Mesendoderm (in vitro differentiated cells): ENCODE results near the gene DYNLT4.
"Not testable (repeated sequence)": the region's sequence is repeated elsewhere in the genome, so short reads cannot be mapped to it uniquely, and the experiment has no call there.

ENCODE experiments used
- DNase-seq: peaks from one replicate; pipeline ENCODE4 v3.0.0; 2013
- H2AK5ac ChIP-seq: 2 replicates; pipeline ENCODE4 v1.6.1; 2013; ENCODE audit warnings: low read length, inconsistent platforms
- H2BK120ac ChIP-seq: 2 replicates; pipeline ENCODE4 v1.6.1; 2013; ENCODE audit warnings: low read depth, mild to moderate bottlenecking, low read length, moderate library complexity, mixed read lengths
- H2BK15ac ChIP-seq: replicated peaks from 2 replicates; pipeline ENCODE4 v1.6.1; 2013; ENCODE audit warnings: low read depth, mild to moderate bottlenecking, moderate library complexity
- H2BK5ac ChIP-seq: 2 replicates; pipeline ENCODE4 v1.6.1; 2013; ENCODE audit warnings: low read length, inconsistent platforms
- H3K18ac ChIP-seq: 2 replicates; pipeline ENCODE4 v1.6.1; 2013; ENCODE audit warnings: mild to moderate bottlenecking, low read length, mixed read lengths
- H3K23ac ChIP-seq: one replicate; pipeline ENCODE4 v1.6.1; 2013; ENCODE audit warnings: low read length
- H3K27ac ChIP-seq: 2 replicates; pipeline ENCODE4 v1.5.1; 2013; ENCODE audit warnings: low read depth, mild to moderate bottlenecking, inconsistent platforms, low read length, moderate library complexity
- H3K27me3 ChIP-seq: 2 replicates; pipeline ENCODE4 v1.6.1; 2013; ENCODE audit warnings: low read length, control low read depth, mild to moderate bottlenecking, inconsistent platforms; ENCODE audit not compliant: insufficient read depth, poor library complexity
- H3K36me3 ChIP-seq: 2 replicates; pipeline ENCODE4 v1.6.1; 2013; ENCODE audit warnings: low read length, inconsistent platforms; ENCODE audit not compliant: control insufficient read depth, insufficient read depth
- H3K4ac ChIP-seq: one replicate; pipeline ENCODE4 v1.6.1; 2013; ENCODE audit warnings: low read depth, mild to moderate bottlenecking, low read length, moderate library complexity
- H3K4me1 ChIP-seq: 2 replicates; pipeline ENCODE4 v1.6.1; 2013; ENCODE audit warnings: low read depth, low read length, inconsistent platforms; ENCODE audit not compliant: control insufficient read depth
- H3K4me2 ChIP-seq: 2 replicates; pipeline ENCODE4 v1.6.1; 2013; ENCODE audit warnings: low read length
- H3K4me3 ChIP-seq: 2 replicates; pipeline ENCODE4 v1.5.1; 2013; ENCODE audit warnings: mild to moderate bottlenecking, low read length
- H3K56ac ChIP-seq: one replicate; pipeline ENCODE4 v1.6.1; 2013; ENCODE audit warnings: low read length
- H3K79me1 ChIP-seq: 2 replicates; pipeline ENCODE4 v1.6.1; 2013; ENCODE audit warnings: low read length, inconsistent platforms
- H3K79me2 ChIP-seq: 2 replicates; pipeline ENCODE4 v1.6.1; 2013; ENCODE audit warnings: mild to moderate bottlenecking, low read length; ENCODE audit not compliant: control insufficient read depth, insufficient read depth
- H3K9ac ChIP-seq: 2 replicates; pipeline ENCODE4 v1.6.1; 2013; ENCODE audit warnings: low read length, inconsistent platforms
- H4K5ac ChIP-seq: one replicate; pipeline ENCODE4 v1.6.1; 2013; ENCODE audit warnings: low read length
- H4K8ac ChIP-seq: one replicate; pipeline ENCODE4 v1.6.1; 2013; ENCODE audit warnings: low read depth, mild to moderate bottlenecking, control low read depth, low read length, moderate library complexity
- WGBS: extraction: QIAGEN DNeasy Blood & Tissue Kit; methylation state at CpG from one replicate; pipeline ENCODE4 v1.1.7; 2013; ENCODE audit warnings: low lambda C conversion rate, missing lambda C conversion rate; ENCODE audit not compliant: insufficient coverage; ENCODE audit errors: extremely low coverage; 5-methylcytosine and 5-hydroxymethylcytosine counted together

The DYNLT4 gene

DNA sequence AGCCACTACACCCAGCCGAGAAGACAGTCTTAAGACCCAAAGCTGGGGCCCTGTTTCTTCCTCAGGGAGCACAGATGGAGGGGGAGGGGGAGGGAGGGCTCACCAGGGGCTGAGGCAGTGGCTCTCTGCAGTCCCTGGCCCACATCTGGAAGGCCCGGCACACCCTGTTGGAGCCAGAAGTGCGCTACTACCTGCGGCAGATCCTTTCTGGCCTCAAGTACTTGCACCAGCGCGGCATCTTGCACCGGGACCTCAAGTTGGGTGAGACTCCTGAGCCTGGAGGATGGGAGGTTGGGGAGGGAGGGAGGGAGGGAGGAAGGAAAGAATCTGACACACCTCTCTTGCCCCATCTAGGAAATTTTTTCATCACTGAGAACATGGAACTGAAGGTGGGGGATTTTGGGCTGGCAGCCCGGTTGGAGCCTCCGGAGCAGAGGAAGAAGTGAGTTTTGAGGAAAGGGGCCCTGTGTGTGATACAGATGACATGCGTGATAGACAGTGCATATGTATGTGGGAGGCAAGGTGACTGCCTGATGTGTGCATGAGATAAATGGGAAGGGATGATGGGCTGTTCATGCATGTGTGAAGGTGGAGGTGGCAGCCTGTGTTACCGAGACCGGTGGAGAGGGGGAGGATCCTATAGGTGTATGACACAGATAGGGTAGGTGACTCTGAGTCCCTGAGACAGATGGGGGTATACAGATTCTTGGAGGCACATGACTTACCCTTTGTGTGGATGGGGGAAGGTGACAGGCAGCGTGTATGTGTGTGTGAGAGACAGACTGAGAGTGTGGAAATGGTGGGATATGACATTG, 5.5 kb downstream of the DYNLT4 start:
- Histone ChIP-seq H3K4me1 (peaks cover 6% of the 10 kb centered on the region), H2AK5ac (no peak overlapping the region), H3K18ac (no peak overlapping the region), H3K23ac (no peak overlapping the region), H3K4me2 (no peak overlapping the region), H3K4ac (no peak overlapping the region), H3K36me3 (no peaks in the 10 kb centered on the region), H3K27me3 (no peaks in the 10 kb centered on the region), H2BK15ac (no peak overlapping the region), H3K79me2 (no peaks in the 10 kb centered on the region), H2BK5ac (no peak overlapping the region), H3K9ac (peak overlapping the region; percentile 50), H4K8ac (no peak overlapping the region), H3K27ac (no peak overlapping the region), H3K79me1 (peaks cover 7% of the 10 kb centered on the region), H2BK120ac (no peak overlapping the region), H3K56ac (peak overlapping the region; percentile 67), H3K4me3 (no peak overlapping the region), H4K5ac (no peak overlapping the region)
- no CpG with 5 or more reads among the region's 13 CpGs for WGBS
- DNase-seq, result no peak

DNA sequence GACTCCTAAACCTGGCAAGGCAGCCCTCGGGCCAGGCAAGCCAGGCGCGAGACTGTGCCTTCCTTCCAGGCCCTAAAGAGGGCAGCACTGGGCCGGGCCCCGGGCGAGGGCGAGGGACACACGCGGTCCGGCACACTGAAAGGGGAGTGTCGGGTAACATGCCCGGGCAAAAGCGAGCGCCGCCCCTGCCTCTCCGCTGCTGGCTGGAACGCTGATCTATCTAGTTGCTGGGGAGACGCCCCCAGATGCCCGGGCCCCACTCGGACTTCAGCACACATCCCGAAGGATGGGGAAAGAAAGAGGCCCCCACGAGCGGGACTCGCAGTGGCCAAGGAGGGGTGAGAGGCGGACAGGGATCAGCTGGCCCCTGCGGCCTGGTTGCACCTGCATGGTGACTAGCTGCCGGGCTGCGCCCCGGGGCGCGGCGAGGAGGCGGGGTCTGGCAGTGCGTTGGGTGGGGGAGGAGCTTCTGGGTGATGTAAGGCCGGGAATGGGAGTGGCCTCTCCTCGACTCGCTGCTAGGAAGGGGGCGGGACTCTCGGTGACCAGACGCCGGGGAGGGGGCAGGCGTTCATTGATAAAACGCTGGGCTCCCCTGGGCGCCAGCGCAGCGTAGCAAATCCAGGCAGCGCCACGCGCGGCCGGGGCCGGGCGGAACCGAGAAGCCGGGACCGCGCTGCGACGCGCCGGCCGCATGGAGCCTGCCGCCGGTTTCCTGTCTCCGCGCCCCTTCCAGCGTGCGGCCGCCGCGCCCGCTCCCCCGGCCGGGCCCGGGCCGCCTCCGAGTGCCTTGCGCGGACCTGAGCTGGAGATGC, 7.2 kb downstream of the DYNLT4 start, which contains the start of gene PLK3:
TSS of gene PLK3 (plus strand) at position 608 of the 815 bp plus-strand sequence. CDS start at position 695, 87 bp downstream.
- H2BK120ac ChIP-seq, result peak within 1 kb of the TSS; percentile 15
- no peak within 1 kb of the TSS for H4K5ac ChIP-seq
- H3K9ac ChIP-seq, result peak within 1 kb of the TSS; percentile 86
- no peaks in the 10 kb centered on the region for H3K79me2 ChIP-seq
- H4K8ac ChIP-seq, result no peak within 1 kb of the TSS
- H3K27ac ChIP-seq, result peak within 1 kb of the TSS; percentile 85
- H2BK5ac ChIP-seq, result peak within 1 kb of the TSS; percentile 71
- no CpG with 5 or more reads among the region's 79 CpGs for WGBS
- peak within 1 kb of the TSS; percentile 84 for H3K4ac ChIP-seq
- H3K23ac ChIP-seq, result peak within 1 kb of the TSS; percentile 98
- no peaks in the 10 kb centered on the region for H3K27me3 ChIP-seq
- peak; percentile 99 for DNase-seq
- H3K36me3 ChIP-seq, result no peaks in the 10 kb centered on the region
- peak within 1 kb of the TSS; percentile 72 for H3K18ac ChIP-seq
- peak within 1 kb of the TSS; percentile 73 for H3K4me3 ChIP-seq
- peak within 1 kb of the TSS; percentile 94 for H3K56ac ChIP-seq
- H3K4me1 ChIP-seq, result peaks cover 5% of the 10 kb centered on the region
- no peak within 1 kb of the TSS for H2AK5ac ChIP-seq
- H3K79me1 ChIP-seq, result peaks cover 7% of the 10 kb centered on the region
- no peak within 1 kb of the TSS for H2BK15ac ChIP-seq
- H3K4me2 ChIP-seq, result peak within 1 kb of the TSS; percentile 90

DNA sequence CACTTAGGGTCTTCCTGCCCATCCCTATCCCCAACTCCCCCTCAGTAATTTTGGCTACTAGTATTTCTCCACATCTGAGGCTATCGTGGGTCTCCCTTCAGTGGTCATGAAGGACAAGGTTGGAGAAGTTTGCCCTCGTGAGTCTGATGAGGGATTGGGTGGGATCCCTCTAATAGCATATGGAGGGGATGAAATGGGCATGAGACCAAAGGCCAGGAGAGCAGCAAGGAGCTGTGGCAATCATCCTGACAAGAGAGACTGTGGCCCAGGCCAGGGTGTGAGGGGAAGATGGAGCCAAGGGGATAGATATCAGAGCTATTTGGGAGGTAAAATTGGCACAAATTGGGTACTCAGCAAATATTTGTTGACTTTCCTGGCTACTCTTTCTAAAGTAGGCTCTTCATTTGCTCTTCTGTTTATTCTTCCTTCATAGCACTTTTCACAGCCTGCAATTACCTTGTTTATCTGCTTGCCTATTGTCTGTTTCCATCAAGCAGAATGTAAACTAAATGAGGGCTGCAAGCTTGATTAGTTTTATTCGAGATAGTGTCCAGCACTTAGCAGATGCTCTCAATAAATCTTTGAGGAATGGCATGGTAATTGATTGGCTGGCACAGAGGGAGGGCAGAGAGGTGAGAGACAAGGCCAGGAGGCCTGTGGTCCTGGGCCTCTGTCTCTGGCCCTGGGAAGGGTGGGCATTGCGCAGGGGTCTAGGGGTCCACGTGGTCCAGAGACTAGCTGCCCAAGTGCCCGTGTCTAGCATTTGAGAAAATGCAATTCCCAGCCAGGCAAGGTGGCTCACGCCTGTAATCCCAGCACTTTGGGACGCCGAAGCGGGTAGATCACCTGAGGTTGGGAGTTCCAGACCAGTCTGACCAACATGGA, 8.4 kb downstream of the DYNLT4 start:
- no peak overlapping the region for H2BK120ac ChIP-seq
- H2AK5ac ChIP-seq, result peak overlapping the region; percentile 46
- H3K4me1 ChIP-seq, result peaks cover 5% of the 10 kb centered on the region
- H3K27me3 ChIP-seq, result no peaks in the 10 kb centered on the region
- H3K36me3 ChIP-seq, result no peaks in the 10 kb centered on the region
- H3K79me1 ChIP-seq, result peaks cover 7% of the 10 kb centered on the region
- H3K27ac ChIP-seq, result peak overlapping the region; percentile 58
- H3K79me2 ChIP-seq, result no peaks in the 10 kb centered on the region
- no peak overlapping the region for H3K4me2 ChIP-seq
- H4K5ac ChIP-seq, result peak overlapping the region; percentile 29
- DNase-seq, result peak; percentile 63
- WGBS, result no CpG with 5 or more reads among the region's 10 CpGs
- H3K18ac ChIP-seq, result peak overlapping the region; percentile 6
- no peak overlapping the region for H3K4ac ChIP-seq
- H4K8ac ChIP-seq, result no peak overlapping the region
- no peak overlapping the region for H2BK15ac ChIP-seq
- no peak overlapping the region for H3K4me3 ChIP-seq
- H3K56ac ChIP-seq, result peak overlapping the region; percentile 78
- H3K23ac ChIP-seq, result no peak overlapping the region
- H2BK5ac ChIP-seq, result no peak overlapping the region
- H3K9ac ChIP-seq, result no peak overlapping the region

DNA sequence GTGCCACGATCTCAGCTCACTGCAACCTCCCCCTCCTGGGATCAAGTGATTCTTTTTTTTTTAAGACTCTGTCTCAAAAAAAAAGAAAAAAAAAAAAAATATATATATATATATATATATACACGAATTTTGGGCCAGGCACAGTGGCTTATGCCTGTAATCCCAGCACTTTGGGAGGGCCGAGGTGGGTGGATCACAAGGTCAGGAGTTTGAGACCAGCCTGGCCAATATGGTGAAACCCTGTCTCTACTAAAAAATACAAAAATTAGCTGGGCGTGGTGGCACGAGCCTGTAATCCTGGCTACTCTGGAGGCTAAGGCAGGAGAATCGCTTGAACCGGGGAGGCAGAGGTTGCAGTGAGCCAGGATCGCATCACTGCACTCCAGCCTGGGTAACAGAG, 9.3 kb downstream of the DYNLT4 start:
- DNase-seq, H3K4ac ChIP-seq, H2BK120ac ChIP-seq, H3K4me2 ChIP-seq, H4K8ac ChIP-seq, H3K23ac ChIP-seq, H3K18ac ChIP-seq, H3K27me3 ChIP-seq, H3K4me3 ChIP-seq, H3K79me1 ChIP-seq, H2BK5ac ChIP-seq, H3K4me1 ChIP-seq, H3K36me3 ChIP-seq, H3K79me2 ChIP-seq, H2BK15ac ChIP-seq, H2AK5ac ChIP-seq, H4K5ac ChIP-seq, H3K9ac ChIP-seq, H3K56ac ChIP-seq, H3K27ac ChIP-seq: not testable (repeated sequence)
- WGBS, result no CpG with 5 or more reads among the region's 8 CpGs

DNA sequence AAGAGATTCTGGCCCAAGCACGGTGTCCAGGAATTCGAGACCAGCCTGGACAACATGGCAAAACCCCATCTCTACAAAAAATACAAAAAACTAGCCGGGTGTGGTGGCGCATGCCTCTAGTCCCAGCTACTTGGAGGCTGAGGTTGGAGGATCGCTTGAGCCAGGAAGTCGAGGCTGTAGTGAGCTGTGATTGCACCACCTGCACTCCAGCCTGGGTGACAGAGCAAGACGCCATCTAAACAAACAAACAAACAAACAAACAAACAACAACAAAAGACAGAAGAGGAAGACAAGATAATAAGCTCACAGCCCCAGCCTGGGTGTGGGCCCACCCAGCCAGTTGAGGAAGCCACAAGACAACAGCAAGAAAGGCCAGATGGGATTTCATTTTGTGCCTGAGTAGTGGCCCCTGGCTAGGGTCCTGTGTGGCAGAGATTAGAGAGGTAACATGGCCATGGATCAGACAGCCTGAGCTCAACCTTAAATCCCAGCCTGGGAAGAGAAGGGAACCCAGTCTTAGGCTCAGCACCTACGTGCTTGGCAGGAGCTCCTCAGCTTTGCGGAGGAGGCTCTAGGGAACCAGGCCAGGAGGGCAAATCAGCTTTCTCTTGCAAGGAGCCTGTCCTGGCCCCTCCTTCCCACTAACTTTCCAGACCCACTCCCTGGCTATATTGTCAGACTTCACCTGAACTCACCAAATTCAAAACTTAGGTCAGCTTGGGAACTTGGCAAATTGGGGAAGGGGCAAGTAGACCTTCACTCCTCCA, 14.2 kb downstream of the DYNLT4 start:
- peaks cover 4% of the 10 kb centered on the region for H3K4me1 ChIP-seq
- whole genome bisulfite sequencing, result no CpG with 5 or more reads among the region's 9 CpGs
- H3K18ac ChIP-seq, result no peak overlapping the region
- no peaks in the 10 kb centered on the region for H3K79me2 ChIP-seq
- no peaks in the 10 kb centered on the region for H3K79me1 ChIP-seq
- H3K23ac ChIP-seq, result no peak overlapping the region
- no peak overlapping the region for H3K4me2 ChIP-seq
- no peak overlapping the region for H4K8ac ChIP-seq
- DNase-seq, result no peak
- no peak overlapping the region for H3K4me3 ChIP-seq
- H3K56ac ChIP-seq, result peak overlapping the region; percentile 57
- no peak overlapping the region for H2BK15ac ChIP-seq
- H2BK120ac ChIP-seq, result no peak overlapping the region
- no peak overlapping the region for H3K4ac ChIP-seq
- H3K27ac ChIP-seq, result no peak overlapping the region
- H3K36me3 ChIP-seq, result no peaks in the 10 kb centered on the region
- H4K5ac ChIP-seq, result peak overlapping the region; percentile 26
- H3K27me3 ChIP-seq, result no peaks in the 10 kb centered on the region
- H2AK5ac ChIP-seq, result peak overlapping the region; percentile 33
- no peak overlapping the region for H2BK5ac ChIP-seq
- peak overlapping the region; percentile 39 for H3K9ac ChIP-seq
